Pons (tissue), 1 donor: ENCODE data around the gene BLOC1S6.

ENCODE experiments used
- DNase-seq: peaks from one replicate; pipeline ENCODE4 v3.0.0-alpha.2; 2016; ENCODE audit warnings: low spot score

Gene BLOC1S6

DNA sequence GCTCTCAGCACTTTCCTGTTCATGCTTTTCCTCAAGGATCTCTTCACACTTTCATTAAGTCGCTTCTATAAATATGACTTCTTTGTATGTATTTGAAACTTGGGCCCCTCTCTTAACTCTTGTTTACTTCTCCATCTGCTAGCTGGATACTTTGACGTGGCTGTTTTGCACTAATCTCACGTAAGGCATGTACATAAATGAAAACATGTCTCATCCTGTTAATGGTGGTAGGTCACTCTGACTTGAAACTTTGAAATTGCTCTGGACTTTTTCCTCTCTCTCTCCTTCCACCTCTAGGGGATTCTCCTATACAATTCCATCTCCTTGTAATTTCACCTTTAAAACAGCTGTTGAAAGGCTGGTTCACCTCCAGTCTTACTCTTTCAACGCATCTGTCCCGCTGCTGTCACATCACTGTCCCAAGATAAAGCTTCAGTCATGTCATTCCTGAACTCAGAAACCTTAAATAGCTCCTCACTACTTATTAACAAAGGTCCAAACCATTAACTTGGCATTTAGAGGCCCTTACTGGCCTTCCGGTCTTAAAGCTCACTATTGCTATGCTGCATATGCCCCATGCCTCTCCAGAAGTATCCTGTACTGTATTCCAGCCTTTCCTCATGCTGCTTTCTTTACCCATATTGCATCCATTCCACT, 1.2 kb downstream of the BLOC1S6 start:
- peak; percentile 7 for DNase-seq

DNA sequence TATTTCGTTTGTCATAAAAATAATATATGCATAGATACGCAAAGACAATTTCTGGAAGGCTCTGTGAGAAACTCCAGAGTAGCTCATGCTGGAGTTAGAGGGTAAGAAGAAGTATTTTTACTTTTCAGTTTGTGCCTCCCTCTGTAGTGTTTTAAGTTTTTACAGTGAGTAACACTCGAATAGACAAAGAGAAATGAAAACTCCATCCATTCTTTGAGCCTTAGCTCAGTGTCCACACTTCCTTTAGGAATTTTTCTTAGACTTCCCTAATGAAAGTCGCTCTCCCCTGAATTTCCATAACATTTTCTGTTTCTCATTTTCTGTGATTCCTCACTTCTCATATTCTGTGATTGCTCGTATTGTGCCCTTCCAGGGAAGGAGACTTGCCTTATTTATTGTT, 2.1 kb downstream of the BLOC1S6 start:
- DNase-seq = no peak

- no peak for DNase-seq
These were observed 7.1 kb downstream of the BLOC1S6 start for GRCh38 chr15:45594319-45594718.

DNA sequence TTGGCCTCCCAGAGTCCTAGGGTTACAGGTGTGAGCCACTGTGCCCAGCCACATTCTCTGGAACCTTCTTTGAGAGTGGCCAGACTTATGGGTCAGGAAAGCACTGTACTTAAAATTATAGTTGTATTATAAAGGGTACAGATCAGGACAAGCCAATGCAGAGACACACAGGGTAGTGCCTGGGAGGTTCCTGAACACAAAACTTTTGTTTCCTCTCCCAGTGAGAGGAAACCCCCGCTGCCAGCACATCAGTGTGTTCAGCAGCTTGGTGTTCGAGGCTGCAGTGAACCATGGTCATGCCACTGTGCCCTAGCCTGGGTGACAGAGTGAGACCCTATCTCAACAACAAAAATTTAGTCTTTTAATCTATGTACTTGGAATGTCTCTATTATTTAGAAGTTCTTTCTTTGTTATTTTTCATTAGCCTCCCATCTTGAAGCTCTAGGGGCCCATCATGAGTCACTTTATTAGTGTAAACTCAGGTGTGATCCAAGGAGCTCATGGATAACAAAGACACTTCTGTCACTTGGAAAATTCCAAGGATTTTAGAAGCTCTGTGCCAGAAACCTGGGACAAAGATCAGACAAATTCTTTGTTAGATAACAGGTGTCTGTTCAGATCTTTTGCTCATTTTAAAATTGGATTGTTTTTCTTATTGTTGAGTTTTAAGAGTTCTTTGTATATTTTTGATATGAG, 7.8 kb downstream of the BLOC1S6 start:
- DNase-seq = no peak

DNA sequence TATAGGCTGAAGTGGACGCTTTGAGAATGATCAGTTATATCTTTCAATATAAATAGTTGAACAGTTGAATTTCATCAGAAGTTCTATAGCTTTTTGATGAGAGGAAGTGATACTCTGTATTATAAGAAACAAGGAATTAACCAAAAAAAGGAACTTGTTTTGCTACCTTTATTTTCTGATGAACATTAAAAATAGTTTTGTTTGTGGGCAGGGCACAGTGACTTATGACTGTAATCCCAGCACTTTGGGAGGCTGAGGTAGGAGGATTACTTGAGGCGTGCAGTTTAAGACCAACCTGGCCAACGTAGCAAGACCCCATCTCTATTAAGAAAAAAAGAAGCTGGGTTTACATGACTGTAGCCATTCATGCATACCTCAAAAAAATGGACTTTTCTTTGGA, 16.7 kb downstream of the BLOC1S6 start:
- DNase-seq = no peak

GRCh38 chr15:45604326-45604725, 17.1 kb downstream of the BLOC1S6 start:
- DNase-seq = peak; percentile 52

GRCh38 chr15:45606413-45606812, 19.2 kb downstream of the BLOC1S6 start:
- DNase-seq = no peak

DNA sequence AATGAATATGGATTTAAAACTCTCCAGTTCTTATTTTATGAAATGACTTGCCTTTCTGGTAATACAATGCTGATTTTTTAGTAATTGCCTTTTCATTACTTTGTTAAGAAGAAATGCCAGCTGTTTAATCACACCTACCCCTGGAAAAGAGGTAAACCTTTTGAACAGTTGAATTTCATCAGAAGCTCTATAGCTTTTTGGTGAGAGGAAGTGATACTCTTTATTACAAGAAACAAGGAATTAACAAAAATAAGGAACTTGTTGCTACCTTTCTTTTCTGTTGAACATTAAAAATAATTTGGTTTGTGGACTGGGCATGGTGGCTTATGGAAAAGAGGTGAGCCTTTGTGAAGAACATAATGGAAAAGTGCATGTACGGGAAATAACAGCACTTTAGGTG, 19.7 kb downstream of the BLOC1S6 start:
- DNase-seq = no peak

GRCh38 chr15:45611305-45611704, 24.1 kb downstream of the BLOC1S6 start:
- DNase-seq = peak; percentile 55

DNA sequence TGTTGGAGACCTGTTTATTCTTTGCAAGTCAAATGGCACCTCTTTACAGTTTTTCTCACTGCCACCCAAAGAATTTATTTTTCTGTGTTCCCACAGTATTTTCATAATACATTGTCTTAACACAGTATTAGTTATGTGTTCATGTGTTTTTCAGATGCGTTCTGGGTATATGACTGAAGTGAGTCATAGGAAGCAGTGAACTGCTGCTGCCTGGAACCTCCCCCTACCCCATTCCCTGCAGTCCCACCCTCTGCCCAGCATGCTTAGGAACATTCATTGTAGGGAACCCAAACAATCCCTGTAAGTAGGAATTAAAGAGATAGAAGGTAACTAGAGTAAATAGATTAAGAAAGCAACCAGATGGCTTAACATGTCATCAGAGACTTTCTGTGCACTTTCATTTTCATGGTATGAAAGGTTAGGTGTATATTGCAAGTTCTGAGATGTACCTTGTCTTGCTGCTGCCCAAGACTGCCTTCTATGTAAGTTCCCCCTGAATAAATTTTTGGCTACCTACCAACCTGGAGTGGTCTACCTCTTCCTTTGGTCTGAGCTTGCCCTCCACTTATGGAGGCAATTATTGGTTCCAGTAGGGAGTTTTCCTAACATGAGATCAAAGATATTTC, 25.7 kb downstream of the BLOC1S6 start:
- DNase-seq = no peak

- DNase-seq = no peak
These were observed 29.7 kb downstream of the BLOC1S6 start for GRCh38 chr15:45616901-45617323.

- no peak for DNase-seq
These were observed 31.6 kb downstream of the BLOC1S6 start for GRCh38 chr15:45618813-45619212.

DNA sequence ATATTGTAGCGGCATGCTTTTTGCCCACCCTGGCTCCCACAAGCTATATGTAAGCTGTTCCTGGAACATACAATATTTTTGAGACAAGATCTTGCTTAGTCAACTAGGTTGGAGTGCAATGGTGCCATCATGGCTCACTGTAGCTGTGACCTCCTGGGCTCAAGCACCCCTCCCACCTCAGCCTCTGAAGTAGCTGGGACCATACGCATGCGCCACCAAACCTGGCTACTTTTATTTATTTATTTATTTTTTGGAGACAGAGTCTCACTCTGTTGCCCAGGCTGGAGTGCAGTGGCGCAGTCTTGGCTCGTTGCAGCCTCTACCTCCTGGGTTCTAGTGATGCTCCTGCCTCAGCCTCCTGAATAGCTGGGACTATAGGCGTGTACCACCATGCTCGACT, 41.0 kb downstream of the BLOC1S6 start:
- no peak for DNase-seq

DNA sequence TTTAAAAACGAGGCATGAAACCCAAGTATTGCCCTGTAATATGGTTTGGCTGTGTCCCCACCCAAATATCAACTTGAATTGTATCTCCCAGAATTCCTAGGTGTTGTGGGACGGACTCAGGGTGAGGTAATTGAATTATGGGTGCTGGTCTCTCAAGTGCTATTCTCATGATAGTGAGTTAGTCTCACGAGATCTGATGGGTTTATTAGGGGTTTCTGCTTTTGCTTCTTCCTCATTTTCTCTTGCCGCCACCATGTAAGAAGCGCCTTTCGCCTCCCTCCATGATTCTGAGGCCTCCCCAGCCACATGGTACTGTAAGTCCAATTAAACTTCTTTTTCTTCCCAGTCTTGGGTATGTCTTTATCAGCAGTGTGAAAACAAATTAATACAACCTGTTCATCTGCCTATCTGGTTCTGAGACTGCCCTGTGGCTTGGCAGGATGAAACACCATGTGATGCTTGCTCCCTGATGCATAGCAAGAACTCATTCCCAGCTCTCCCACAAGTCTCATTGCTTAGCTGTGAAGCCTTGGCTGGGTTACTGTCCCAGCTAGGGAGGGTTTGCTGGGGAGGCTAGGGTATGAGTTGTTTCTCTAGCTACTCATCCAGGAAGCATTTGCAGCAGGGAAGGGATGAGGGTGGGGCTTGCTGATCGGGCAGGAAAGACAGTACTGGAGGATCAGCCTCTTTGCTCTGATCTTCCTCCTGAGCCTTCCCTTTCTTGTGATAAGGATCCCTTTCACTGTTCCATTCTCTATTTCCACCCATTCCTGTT, 43.9 kb downstream of the BLOC1S6 start:
- no peak for DNase-seq

- no peak for DNase-seq
These were observed 44.6 kb downstream of the BLOC1S6 start for GRCh38 chr15:45631776-45632175.

DNA sequence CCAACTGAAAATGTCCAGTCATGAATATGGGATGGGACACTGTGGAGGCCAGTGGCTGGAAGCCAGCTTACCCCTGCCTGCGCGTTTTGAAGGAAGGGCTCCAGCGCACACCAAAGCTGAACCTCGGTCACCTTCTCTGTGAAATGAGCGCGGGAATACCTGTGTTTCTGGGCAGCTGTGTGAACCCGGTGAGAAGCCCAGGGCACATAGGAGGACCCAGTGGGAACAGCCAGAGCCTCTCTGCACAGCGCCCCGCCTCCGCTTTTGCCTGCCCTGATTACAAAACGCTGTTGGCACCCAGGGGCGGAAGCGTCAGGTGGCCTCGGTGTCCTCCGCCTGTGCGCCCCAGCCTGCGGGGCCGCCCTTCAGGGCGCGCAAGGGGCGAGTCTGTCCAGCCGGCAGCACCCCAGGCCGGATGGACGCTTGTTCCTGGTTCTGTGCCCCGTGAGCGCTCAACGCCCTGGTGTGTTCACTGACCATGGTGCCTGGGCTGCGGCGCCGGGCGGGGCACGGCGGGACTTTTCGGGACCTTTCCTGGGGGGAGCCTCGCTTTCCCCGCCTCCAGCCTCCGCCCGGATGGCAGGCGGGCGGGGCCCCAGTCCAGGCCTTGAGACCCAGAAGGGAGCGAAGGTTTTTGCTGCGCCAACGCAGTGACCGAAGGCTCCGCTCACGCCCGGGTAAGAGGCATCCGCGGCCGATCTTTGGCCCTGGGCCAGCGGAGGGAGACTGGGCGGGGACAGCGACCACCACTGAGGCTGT, 47.4 kb downstream of the BLOC1S6 start, which contains the start of gene SQOR:
TSS of gene SQOR (plus strand) at position 598 of the 759 bp plus-strand sequence. CDS start 23,895 bp downstream, outside the sequence.
- peak; percentile 56 for DNase-seq

GRCh38 chr15:45635191-45635638, 48.0 kb downstream of the BLOC1S6 start:
- DNase-seq = no peak

GRCh38 chr15:45635763-45636292, 48.6 kb downstream of the BLOC1S6 start:
- no peak for DNase-seq

- DNase-seq = no peak
These were observed 50.0 kb downstream of the BLOC1S6 start for GRCh38 chr15:45637141-45637540.

- peak; percentile 82 for DNase-seq
These were observed 50.4 kb downstream of the BLOC1S6 start for GRCh38 chr15:45637552-45638033.

DNA sequence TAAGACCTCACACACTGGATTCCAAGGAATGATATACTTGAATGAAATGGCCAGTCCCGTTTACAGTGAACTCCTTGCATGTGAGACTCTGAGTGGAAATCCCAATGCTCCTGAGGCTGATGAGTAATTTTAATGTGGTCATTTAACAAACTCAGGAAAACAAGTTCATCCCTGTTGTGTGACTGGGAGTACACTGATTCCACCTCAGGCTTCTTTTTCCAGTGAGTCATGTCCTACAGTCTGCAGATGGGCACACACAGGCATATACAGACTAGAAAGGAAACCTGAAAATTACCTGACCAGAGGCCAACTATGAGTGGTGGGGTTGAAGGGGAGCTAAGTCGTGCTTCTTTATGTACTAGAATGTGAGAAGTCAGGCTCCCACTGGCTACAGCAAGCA, 53.4 kb downstream of the BLOC1S6 start:
- DNase-seq = no peak
